CD4-positive, alpha-beta T cell treated with Interleukin-4 for 1 hour (primary cell): Measurements from ENCODE around the gene SMCHD1.
"Not testable (repeated sequence)": the region's sequence is repeated elsewhere in the genome, so short reads cannot be mapped to it uniquely, and the experiment has no call there.

Source experiments
- DNase-seq, 2 donors: peaks; one replicate each; pipeline ENCODE4 v3.0.0-alpha.2; 2020 to 2022

Gene SMCHD1

DNA sequence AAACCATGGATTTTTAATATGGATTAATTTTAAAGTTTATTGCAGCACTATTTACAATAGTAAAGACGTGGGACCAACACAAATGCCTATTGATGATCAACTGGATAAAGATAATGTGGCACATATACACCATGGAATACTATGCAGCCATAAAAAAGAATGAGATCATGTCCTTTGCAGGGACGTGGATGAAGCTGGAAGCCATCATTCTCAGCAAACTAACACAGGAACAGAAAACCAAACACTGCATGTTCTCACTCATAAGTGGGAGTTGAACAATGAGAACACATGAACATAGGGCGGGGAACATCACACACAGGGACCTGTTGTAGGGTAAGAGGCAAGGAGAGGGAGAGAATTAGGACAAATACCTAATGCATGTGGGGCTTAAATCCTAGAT, 5.3 kb downstream of the SMCHD1 start:
- not testable (repeated sequence) for DNase-seq

DNA sequence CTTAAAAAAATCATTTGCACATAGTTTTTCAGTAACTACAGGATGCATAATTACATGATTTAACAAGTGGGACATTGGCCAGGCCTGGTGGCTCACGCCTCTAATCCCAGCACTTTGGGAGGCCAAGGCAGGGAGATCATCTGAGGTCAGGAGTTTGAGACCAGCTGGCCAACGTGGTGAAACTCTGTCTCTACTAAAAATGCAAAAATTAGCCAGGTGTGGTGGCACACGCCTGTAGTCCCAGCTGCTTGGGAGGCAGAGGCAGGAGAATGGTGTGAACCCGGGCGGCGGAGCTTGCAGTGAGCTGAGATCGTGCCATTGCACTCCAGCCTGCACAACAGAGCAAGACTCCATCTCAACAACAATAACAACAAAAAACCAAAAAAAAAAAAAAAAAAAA, 6.8 kb downstream of the SMCHD1 start:
- DNase-seq: not testable (repeated sequence)

DNA sequence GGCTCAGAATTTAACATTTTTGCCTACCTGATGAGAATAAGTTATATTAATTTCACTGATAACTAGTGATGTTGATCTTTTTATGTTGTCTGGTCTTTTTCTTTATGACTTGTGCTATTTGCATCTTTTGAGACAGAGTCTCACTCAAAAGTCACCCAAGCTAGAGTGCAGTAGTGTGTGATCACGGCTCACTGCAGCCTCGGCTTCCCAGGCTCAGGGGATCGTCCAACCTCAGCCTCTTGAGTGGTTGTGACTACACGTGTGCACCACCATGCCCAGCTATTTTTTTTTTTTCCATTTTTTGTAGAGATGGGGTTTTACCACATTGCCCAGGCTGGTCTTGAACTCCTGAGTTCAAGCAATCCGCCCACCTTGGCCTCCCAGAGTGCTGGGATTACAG, 7.5 kb downstream of the SMCHD1 start:
- DNase-seq: no peak

DNA sequence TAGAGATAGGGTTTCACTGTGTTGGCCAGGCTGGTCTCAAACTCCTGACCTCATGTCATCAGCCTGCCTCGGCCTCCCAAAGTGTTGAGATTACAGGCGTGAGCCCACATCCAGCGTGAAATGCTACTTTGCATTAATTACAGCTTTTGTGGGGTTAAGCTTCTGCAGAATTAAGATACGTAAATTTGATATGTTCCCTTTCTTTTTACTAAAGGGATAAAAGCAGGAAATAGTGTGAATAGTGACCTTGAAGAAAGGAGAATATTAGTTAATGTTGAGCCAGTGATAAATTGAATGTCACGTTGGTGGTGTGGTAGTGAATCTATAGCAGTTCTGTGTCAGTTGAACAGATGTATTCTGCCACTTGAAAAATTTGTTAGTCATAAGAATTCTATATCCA, 16.9 kb downstream of the SMCHD1 start:
- no peak for DNase-seq

DNA sequence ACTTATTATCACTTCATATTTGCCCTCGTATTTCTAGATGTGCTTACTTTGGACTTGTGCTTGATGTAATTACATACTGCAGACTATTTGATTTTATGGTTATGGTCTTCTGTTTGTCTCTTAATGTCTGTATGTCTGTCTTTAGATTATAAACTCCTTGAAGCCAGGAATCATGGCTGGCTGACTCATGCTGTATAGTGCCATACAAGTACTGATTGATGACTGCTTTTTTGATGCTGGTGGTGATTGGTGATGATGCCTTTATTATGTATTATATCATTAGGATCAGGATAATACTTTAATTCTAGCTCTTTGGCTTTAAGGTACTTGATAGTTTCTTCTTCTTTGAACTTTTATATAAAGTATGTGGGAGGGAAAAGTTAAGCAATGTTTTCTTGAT, 17.3 kb downstream of the SMCHD1 start:
- DNase-seq: no peak

DNA sequence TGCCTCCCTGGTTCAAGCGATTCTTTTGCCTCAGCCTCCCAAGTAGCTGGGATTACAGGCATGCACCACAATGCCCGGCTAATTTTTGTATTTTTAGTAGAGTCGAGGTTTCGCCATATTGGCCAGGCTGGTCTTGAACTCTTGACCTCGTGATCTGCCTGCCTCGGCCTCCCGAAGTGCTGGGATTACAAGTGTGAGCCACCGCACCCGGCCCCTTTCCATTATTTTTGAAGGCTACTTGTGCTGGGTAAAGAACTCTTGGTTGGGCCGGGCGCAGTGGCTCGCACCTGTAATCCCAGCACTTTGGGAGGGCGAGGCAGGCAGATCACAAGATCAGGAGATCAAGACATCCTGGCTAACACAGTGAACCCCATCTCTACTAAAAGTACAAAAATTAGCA, 23.4 kb downstream of the SMCHD1 start:
- not testable (repeated sequence) for DNase-seq

DNA sequence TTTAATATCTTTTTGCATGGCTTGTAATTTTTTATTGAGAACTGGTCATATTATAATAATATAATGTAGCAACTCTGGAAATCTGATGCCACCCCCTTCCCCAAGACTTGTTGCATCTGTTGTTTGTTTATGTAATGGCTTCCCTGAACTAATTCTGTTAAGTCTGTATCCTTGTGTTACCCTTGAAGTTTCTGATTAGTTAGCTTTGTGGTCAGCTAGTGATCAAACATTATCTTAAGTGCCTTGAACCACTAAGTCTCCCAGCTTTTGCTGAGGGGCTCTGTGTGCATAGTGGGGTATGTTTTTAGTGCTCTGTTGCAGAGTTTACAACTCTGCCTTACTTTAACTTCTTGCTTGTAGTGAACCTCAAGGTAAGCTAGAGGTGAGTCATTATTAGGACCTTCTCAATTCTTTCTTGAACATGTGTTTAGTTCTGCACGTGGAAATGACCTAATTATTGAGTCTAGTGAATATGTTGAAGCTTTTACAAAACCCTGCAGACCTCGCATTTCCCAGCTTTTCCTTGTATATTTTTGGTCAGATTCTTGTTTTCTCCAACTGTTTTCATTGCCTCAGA, 24.8 kb downstream of the SMCHD1 start:
- DNase-seq: no peak

DNA sequence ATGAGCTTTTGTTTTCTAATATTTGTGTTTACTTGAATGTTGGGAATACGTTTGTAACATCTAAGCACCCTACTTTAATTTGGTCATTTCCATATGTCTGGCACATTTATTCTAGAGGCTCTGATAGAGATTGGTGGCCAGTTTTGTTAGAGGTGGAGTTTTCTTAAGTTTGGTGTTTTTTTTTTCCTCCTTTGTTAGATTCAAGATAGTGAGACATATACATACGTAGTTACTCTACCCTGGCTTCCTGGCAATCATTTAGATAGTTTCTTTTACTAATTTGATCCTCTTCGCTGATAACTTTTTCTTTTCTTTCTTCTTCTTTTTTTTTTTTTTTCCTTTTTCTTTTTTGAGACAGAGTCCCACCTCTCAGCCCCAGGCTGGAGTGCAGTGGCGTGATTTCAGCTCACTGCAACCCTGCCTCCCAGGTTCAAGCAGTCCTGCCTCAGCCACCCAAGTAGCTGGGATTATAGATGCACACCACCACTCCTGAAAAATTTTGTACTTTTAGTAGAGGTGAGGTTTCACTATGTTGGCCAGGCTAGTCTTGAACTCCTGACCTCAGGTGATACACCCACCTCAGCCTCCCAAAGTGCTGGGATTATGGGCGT, 26.6 kb downstream of the SMCHD1 start:
- DNase-seq: no peak

DNA sequence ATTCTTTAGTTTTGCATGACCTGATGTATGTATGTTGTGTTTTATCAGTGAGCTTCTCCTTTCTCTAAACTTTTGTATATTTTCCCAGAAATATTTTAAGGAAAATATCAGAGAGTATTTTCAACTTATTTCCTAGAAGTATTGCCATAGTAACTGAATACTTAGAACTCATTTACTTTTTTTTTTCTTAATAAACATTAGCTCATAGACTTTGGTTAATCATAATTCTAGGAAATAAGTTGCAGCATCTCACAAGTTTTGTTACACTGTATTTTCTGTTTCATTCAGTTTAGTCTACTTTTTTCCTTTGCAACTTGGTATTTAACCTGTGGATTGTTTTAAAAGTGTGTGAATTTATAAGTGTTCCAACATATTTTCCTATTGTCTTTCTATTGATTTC, 27.5 kb downstream of the SMCHD1 start:
- DNase-seq: peak in 1 of 2 donors; percentile 35

DNA sequence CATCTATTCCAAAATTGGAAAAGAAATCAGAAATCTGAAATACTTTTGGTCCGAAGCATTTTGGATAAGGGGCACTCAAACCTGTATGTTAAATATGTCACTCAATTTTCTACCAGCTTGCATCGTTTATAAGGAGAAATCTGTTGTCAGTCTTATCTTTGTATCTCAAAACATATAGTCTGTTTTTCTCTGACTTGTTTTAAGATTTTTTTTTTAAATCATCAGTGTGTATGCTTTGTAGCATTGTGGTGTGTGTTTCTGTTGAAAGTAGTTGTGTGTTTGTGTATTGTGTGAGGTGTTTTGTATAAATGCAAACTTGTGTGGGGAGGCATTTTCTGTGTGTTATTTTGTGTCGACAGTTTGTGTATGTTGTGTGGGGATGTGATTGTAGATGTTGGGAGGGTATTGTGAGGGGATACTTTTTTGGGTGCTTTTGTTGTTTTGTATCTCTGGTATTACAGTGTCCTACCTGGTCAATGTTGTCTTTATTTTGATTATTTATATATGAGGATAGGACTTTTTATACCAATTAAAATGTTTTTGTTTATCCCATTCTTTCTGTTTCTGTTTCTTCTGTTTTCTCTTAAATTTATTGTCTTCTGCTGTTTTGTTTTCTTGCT, 30.9 kb downstream of the SMCHD1 start:
- DNase-seq: no peak

DNA sequence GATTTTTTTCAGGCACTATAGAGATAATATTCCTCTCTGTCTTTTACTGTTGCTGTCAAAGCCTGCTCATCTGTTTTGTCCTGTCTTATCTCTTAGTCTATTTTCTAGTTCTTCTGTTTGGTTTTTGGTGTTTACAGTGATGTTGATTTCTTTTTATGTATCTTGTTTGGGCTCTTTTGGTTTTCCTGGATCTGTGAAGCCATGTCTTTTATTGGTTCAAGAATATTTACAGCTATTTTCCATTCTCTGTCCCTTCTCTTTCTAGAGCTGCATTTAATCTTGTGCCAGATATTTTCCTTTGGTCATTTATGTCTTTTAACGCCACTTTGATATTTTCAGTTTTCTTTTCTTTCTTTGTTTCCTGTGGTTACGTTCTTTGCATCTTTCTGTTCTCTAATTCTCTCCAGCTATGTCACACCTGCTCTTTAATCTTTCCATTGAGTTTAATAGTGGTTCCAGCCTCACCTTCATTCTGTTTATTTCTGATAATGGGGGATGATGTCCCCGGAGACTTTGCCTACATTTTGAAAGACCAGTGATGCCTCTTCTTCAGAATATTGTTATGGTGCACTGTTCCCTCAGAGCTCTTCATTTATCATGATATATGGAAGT, 32.0 kb downstream of the SMCHD1 start:
- no peak for DNase-seq

DNA sequence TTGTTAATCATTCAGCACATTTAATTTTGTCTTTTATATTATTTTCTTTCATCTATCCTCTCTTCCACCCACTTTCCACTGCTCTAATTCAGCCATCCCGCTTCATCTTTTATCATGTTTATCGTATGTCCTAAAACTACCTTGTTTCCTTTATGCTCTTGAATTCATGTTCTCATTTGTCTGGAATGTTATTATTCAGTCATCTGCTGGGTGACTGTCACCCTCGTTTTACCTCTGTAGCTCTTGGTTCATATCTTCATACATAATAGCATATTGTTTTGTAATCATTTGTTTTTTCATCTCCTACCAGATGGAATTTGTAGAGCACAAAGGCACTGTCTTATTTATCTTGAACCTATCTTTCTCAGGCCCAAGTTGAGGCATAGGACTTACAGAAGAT, 37.0 kb downstream of the SMCHD1 start:
- DNase-seq: no peak

DNA sequence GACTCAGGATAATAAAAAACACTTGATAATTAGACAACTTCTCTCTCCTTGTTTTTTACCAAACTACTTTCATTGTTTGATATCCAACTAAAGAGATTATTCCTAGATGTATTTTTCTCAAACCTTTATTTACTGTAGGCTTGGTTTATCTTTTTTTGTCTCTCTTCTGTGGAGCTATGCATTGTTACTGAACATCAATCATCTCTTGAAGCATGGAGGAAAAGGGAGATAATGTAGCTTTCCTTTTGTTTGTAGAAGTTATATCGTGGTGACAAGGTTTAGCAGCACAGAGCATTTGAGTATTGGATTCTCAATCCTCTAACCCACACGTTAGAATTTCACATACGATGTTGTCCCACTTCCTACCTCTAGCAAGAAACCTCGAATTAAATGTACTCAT, 41.7 kb downstream of the SMCHD1 start:
- DNase-seq: no peak

DNA sequence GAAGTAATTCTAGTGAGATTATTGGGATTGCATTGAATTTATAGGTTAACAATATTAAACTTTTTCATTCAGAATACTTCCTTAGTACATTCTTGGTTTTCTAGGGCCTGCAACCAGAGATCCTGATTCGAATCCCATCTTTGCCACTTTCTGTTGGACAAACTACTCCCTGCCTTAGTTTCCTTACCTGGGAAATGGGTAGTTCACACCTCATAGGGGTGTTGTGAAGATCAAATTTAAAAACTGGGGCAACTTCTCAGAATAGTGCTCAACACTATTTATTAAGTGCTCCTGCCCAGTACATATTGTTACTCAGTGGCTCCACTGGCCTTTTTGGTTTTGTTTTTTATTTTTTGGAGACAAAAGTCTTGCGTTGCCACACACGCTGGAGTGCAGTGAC, 43.5 kb downstream of the SMCHD1 start:
- no peak for DNase-seq

DNA sequence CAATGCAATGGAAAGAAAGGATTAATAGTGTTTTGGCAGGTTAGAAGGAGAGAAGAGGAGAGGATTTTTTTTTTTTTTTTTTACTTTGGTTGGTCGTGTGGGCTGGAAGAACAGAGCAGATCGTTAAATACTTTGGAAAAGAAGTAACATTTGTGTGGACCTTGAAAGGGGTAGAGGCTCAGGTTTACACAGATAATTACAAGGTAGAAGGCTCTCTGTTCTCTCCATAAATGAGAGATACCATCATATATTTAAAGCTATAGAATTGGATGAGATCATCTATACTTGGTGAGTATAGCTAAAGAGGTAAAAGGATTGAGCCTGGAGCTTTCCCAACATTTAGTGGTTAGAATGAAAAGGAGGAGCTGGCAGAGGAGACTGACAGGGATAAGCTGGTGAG, 49.0 kb downstream of the SMCHD1 start:
- no peak for DNase-seq

DNA sequence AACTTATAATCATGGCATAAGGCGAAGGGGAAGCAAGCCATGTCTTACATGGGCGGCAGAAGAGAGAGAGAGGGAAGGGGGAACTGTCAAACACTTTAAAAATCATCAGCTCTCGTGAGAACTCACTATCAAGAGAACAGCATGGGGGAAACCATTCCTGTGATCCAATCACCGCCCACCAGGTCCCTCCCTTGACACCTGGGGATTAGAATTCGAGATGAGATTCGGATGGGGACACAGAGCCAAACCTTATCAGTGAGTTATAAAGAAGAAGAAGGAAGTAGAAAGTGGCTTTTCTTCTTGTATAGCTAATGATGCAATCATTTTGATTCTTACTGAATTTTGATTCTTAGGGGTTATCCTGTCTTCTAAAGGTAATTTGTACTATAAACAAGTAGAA, 51.4 kb downstream of the SMCHD1 start:
- DNase-seq: no peak

DNA sequence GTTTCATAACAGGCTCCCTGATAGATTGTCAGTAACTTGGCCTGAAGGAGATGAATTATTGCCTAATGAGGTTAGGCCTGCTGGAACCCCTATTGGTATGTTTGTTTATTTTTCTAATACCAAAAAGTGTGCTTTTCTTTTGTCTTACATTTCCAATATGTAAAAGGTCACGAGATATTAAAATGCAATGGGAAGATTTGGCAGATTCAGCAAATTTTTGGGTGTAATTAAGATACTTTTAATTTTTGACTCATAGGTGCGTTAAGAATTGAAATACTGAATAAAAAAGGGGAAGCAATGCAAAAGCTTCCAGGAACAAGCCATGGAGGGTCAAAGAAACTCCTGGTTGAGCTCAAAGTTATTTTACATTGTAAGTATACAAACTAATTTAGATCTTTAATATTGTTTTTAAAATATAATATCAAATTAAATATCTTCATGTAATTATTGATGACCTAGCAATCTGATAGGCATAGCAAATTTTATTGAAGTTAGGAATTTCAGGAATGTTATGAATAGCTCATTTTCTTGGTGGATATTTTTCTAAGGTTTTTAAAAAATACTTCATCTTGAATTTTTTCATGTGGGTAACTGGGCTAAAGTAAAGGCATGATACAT, 52.1 kb downstream of the SMCHD1 start:
- DNase-seq: no peak

DNA sequence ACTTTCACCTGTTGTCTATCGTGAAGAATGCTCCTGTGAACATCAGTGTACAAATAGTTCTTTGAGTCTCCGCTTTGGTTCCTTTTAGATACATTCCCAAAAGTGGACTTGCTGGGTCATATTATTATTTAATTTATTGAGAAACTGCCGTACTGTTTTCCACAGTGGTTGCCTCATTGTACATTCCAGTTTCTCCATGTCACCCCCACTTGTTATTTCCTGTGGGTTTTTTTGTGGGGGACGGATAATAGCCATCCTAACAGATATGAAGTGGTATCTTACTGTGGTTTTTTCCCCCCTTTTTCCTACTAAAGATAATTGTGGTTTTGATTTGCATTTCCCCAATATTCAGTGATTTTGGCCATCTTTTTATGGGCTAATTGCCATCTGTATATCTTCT, 53.8 kb downstream of the SMCHD1 start:
- DNase-seq: no peak

DNA sequence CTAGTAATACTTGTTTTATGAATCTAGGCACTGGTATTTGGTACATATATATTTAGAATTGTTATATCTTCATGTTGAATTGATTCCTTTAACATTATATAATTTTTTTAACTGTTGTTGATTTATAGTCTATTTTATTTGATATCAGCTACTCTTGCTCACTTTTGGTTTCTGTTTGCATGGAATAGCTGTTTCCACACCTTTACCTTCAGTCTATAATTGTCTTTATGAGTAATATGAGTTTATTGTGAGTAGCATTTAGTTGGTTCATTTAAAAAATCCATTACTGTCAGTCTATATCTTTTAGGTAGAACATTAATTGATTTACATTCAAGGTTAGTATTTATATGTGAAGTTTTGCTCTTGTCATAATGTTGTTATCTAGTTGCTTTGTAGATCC, 58.6 kb downstream of the SMCHD1 start:
- peak in 1 of 2 donors; percentile 24 for DNase-seq

DNA sequence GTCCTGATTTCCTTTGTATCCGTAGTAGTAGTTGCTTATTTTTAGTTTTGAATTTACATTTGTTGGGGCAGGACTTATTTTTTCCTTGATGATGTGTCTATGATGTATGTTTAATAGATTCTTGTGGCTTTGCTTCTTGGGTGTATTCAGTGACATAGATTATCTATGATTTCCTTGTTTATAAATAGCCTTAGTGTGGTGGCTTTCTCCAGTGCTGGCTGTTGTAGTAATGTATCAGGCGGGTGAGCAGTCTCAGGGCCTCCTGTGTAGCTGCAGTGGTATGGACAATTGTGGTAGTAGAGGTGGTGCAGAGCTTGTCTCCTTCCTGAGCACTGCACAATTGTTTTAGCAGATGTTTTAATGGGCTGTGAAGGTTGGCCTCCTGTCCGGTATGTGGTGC, 60.5 kb downstream of the SMCHD1 start:
- DNase-seq: no peak

DNA sequence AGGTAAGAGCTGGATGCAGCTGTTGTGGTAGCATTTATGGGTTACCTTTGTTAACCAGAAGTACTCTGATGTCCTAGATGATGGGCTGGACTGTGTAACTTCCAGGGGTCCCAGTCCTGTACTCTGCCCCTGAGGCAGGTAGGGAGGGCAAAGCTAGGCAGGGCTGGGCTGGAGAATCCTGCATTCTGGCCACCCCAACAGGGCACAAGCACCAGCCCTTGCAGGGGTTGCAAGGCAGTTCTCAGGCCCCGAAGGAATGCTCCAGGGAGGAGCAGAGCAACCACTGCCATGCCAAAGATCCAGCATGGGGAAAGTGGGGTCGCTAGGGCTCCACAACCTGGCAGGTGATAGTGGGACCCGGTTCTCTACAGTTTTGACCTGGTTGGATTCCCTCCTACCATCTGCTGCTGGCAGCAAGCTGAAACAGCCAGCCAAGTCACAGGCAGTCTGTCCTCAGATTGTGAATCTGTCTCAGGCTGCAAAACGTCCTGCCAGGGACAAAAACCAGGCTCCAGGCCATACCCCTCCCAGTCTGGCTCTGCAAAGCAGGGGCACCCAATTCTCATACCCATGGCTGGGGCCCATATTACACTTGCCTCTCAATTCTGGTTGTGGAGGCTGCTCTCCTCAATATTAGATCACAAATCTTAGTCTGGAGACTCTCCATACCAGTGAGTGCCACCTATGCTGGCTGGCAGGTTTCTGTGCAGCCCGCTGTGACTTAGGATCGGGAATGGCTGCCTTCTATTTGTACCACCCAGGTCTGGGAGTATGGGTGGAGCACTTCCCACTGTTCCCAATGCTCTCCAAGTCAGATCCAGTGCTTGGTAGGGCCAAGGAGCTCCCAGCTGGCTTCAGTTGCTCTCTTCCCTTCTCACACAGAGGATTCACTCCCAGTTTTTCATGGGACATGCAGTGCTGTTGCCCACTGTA, 61.1 kb downstream of the SMCHD1 start:
- DNase-seq: no peak

DNA sequence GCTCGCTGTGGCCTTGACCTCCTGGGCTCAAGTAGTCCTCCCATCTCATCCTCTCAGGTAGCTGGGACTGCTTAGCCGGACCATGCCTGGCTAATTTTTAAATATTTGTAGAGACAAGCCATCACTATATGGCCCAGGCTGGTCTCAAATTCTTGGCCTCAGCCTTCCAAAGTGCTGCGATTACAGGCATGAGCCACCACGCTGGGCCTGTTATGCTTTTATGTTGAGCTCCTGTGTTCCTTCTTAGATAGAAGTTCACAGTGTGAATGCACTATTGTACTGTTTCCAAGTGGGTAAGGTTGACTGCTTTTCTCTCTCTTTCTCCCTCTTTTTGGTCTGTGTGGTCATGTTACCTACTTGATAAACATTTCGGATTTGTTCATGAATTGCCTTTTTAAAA, 61.9 kb downstream of the SMCHD1 start:
- DNase-seq: no peak

DNA sequence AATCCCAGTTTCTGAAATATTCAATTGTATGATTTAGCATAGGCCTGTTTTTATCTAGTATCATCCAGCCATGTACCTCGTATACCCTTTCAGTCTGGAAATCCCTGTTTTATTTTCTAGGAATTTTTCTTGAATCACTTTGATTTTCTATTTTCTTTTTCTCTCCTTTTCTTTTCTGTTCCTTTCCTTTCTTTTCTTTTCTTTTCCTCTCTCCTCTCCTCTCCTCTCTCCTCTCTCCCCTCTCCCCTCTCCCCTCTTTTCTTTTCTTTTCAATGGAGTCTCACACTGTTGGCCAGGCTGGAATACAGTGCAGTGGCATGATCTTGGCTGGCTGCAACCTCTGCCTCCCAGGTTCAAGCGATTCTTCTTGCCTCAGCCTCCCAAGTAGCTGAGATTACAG, 63.5 kb downstream of the SMCHD1 start:
- DNase-seq: no peak
